WTC11 (cell line): Measurements from ENCODE around the gene PRTFDC1.

Experiments
- CREB1 ChIP-seq: sonication (generic); formaldehyde crosslinking; IDR thresholded peaks from 2 replicates; pipeline ENCODE4 v1.8.0; 2023; ENCODE audit warnings: mild to moderate bottlenecking, missing genetic modification reagents
- E2F5 ChIP-seq: sonication (generic); formaldehyde crosslinking; IDR thresholded peaks from 2 replicates; pipeline ENCODE4 v1.8.1; 2022; ENCODE audit warnings: mild to moderate bottlenecking, moderate library complexity, missing genetic modification reagents
- MAX ChIP-seq: sonication (generic); formaldehyde crosslinking; IDR thresholded peaks from 2 replicates; pipeline ENCODE4 v1.8.0; 2022; ENCODE audit warnings: mild to moderate bottlenecking, missing genetic modification reagents
- ZNF512 ChIP-seq: sonication (generic); formaldehyde crosslinking; IDR thresholded peaks from 2 replicates; pipeline ENCODE4 v1.8.1; 2022; ENCODE audit warnings: missing genetic modification reagents, borderline replicate concordance

- TF ChIP-seq ZNF512 (no peak), E2F5 (CRISPR knock-in tag) (no peak), CREB1 (no peak), MAX (CRISPR knock-in tag) (no peak)
Observed at GRCh38 chr10:24965051-24965450, 12.6 kb upstream of the PRTFDC1 start.
